HFFc6 (cell line): ENCODE measurements around the gene PPFIBP2. TPM values are rescaled to one million over a fixed set of nuclear protein-coding genes. Genes with fewer than 3 reads are reported as not detected.
A peak's percentile ranks its signal among the peaks of the same experiment; 100 is the strongest.

Experiments
- DNase-seq: peaks from one replicate; pipeline ENCODE4 v3.0.0-alpha.2; 2018
- H3K27ac Mint-ChIP-seq: 2 replicates; pipeline ENCODE4 v1.8.0; 2020; ENCODE audit warnings: mild to moderate bottlenecking, mixed read lengths
- H3K27me3 Mint-ChIP-seq: 2 replicates; pipeline ENCODE4 v1.8.0; 2021; ENCODE audit warnings: mild to moderate bottlenecking, moderate library complexity, mixed read lengths; ENCODE audit not compliant: insufficient read depth
- H3K36me3 Mint-ChIP-seq: 2 replicates; pipeline ENCODE4 v1.8.0; 2021; ENCODE audit warnings: low read depth, mixed read lengths
- H3K4me1 Mint-ChIP-seq: 2 replicates; pipeline ENCODE4 v1.8.0; 2020; ENCODE audit warnings: low read depth, mixed read lengths
- H3K4me3 Mint-ChIP-seq: 2 replicates; pipeline ENCODE4 v1.8.0; 2020; ENCODE audit warnings: mild to moderate bottlenecking, moderate library complexity, mixed read lengths
- H3K9me3 Mint-ChIP-seq: 2 replicates; pipeline ENCODE4 v1.8.0; 2020; ENCODE audit warnings: mild to moderate bottlenecking, mixed read lengths
- CTCF ChIP-seq: fragments of 200-600 bp; sonication (generic); IDR thresholded peaks from 2 replicates; pipeline ENCODE4 v1.5.0; 2021; ENCODE audit warnings: antibody characterized with exemption, mild to moderate bottlenecking
- long read RNA-seq: library from polyadenylated mRNA; unstranded; transcript quantifications from one replicate; pipeline ENCODE4 v2.0.0, GENCODE V29; 2019
- total RNA-seq, 6 experiments: library from RNA; stranded (reverse); fragmentation: NEBNext Ultra II Directional; extraction: Animal tissue kit (Norgen Biotek cat#: 25700); gene quantifications; 2 replicates in 1 of 6; 3 replicates in 5 of 6; pipeline ENCODE4 v1.2.3, GENCODE V29; 2021

PPFIBP2 gene
- 1 to 10 TPM; 6.0 to 8.5 (median 7.3) TPM for total RNA-seq
- long read RNA-seq, partial matches to known transcripts = 3 of 8 reads
- long read RNA-seq, other reads (novel, unspliced or antisense) = 5 of 8 reads

- Mint-ChIP-seq H3K27ac (peak within 1 kb of the TSS; percentile 65), H3K36me3 (no peaks in the 10 kb centered on the region), H3K4me1 (peaks cover 10% of the 10 kb centered on the region; the same call in 1 of the 2 replicates), H3K9me3 (no peaks in the 10 kb centered on the region), H3K27me3 (peaks cover 26% of the 10 kb centered on the region), H3K4me3 (peak within 1 kb of the TSS; percentile 93)
- DNase-seq = peak; percentile 50
- TF ChIP-seq CTCF = peak; percentile 86
Measured at GRCh38 chr11:7513234-7514098, at the start of gene PPFIBP2. Gene PPFIBP2 (plus strand): TSS chr11:7513999. CDS start chr11:7549476, 35,477 bp downstream.

GRCh38 chr11:7467652-7468051 is 46.1 kb upstream of the PPFIBP2 start:
- H3K9me3 Mint-ChIP-seq = no peaks in the 10 kb centered on the region; the same call in 1 of the 2 replicates
- no peak for DNase-seq
- TF ChIP-seq CTCF = no peak
- no peak overlapping the region for H3K4me3 Mint-ChIP-seq
- H3K27ac Mint-ChIP-seq = no peak overlapping the region
- H3K4me1 Mint-ChIP-seq = no peaks in the 10 kb centered on the region
- H3K27me3 Mint-ChIP-seq = peaks cover 3% of the 10 kb centered on the region
- no peaks in the 10 kb centered on the region for H3K36me3 Mint-ChIP-seq

GRCh38 chr11:7469351-7469865 is 44.4 kb upstream of the PPFIBP2 start:
- TF ChIP-seq CTCF = no peak
- Mint-ChIP-seq H3K9me3 (no peaks in the 10 kb centered on the region), H3K36me3 (no peaks in the 10 kb centered on the region), H3K27me3 (no peaks in the 10 kb centered on the region; the same call in none of the 2 replicates), H3K27ac (no peak overlapping the region), H3K4me3 (no peak overlapping the region), H3K4me1 (no peaks in the 10 kb centered on the region)
- DNase-seq = no peak

- Mint-ChIP-seq H3K27me3 (peaks cover 1% of the 10 kb centered on the region; the same call in 1 of the 2 replicates), H3K4me3 (no peak overlapping the region), H3K4me1 (no peaks in the 10 kb centered on the region), H3K36me3 (no peaks in the 10 kb centered on the region), H3K9me3 (no peaks in the 10 kb centered on the region), H3K27ac (no peak overlapping the region)
- TF ChIP-seq CTCF = no peak
- DNase-seq = no peak
Measured at GRCh38 chr11:7471071-7471470, 42.7 kb upstream of the PPFIBP2 start.

GRCh38 chr11:7473717-7474116 is 40.1 kb upstream of the PPFIBP2 start:
- no peak for DNase-seq
- Mint-ChIP-seq H3K4me3 (no peak overlapping the region), H3K27ac (no peak overlapping the region), H3K27me3 (peaks cover 1% of the 10 kb centered on the region; the same call in 1 of the 2 replicates), H3K36me3 (no peaks in the 10 kb centered on the region), H3K9me3 (no peaks in the 10 kb centered on the region), H3K4me1 (no peaks in the 10 kb centered on the region)
- no peak for TF ChIP-seq CTCF
